Measurements from ENCODE around the gene TBC1D1.

The TBC1D1 gene

GRCh38 chr4:37876156-37876555 lies 14.7 kb upstream of the TBC1D1 start:
- no peak for TF ChIP-seq GATA2 (IDR thresholded peaks at IDR 0.05; ENCODE audit: low read depth, low read length)
- TF ChIP-seq GATA3 (IDR thresholded peaks at IDR 0.05; ENCODE audit: low read depth, low read length) = no peak

- TF ChIP-seq GATA3 (IDR thresholded peaks at IDR 0.05; ENCODE audit: low read depth, low read length) (no peak), GATA2 (IDR thresholded peaks at IDR 0.05; ENCODE audit: low read depth, low read length) (no peak)
Observed at GRCh38 chr4:37879365-37879764, 11.5 kb upstream of the TBC1D1 start.

GRCh38 chr4:37881811-37882210 lies 9.1 kb upstream of the TBC1D1 start:
- TF ChIP-seq GATA3 (IDR thresholded peaks at IDR 0.05; ENCODE audit: low read depth, low read length) = no peak
- no peak for TF ChIP-seq GATA2 (IDR thresholded peaks at IDR 0.05; ENCODE audit: low read depth, low read length)

GRCh38 chr4:37882665-37883296 lies 8.1 kb upstream of the TBC1D1 start:
- TF ChIP-seq GATA3 (IDR thresholded peaks at IDR 0.05; ENCODE audit: low read depth, low read length) (no peak), GATA2 (IDR thresholded peaks at IDR 0.05; ENCODE audit: low read depth, low read length) (no peak)

GRCh38 chr4:37884855-37885487 lies 5.9 kb upstream of the TBC1D1 start:
- TF ChIP-seq GATA2 (IDR thresholded peaks at IDR 0.05; ENCODE audit: low read depth, low read length) (no peak), GATA3 (IDR thresholded peaks at IDR 0.05; ENCODE audit: low read depth, low read length) (no peak)

- no peak for TF ChIP-seq GATA2 (IDR thresholded peaks at IDR 0.05; ENCODE audit: low read depth, low read length)
- TF ChIP-seq GATA3 (IDR thresholded peaks at IDR 0.05; ENCODE audit: low read depth, low read length) = no peak
Observed at GRCh38 chr4:37885496-37885895, 5.4 kb upstream of the TBC1D1 start.

- TF ChIP-seq GATA2 (IDR thresholded peaks at IDR 0.05; ENCODE audit: low read depth, low read length) (no peak), GATA3 (IDR thresholded peaks at IDR 0.05; ENCODE audit: low read depth, low read length) (no peak)
Observed at GRCh38 chr4:37889849-37890800, 759 bp upstream of the TBC1D1 start.

- no peak for TF ChIP-seq GATA3 (IDR thresholded peaks at IDR 0.05; ENCODE audit: low read depth, low read length)
- no peak for TF ChIP-seq GATA2 (IDR thresholded peaks at IDR 0.05; ENCODE audit: low read depth, low read length)
Observed at GRCh38 chr4:37891260-37892159, 626 bp downstream of the TBC1D1 start.

GRCh38 chr4:37892641-37893040 lies 1.8 kb downstream of the TBC1D1 start:
- TF ChIP-seq GATA3 (IDR thresholded peaks at IDR 0.05; ENCODE audit: low read depth, low read length) (no peak), GATA2 (IDR thresholded peaks at IDR 0.05; ENCODE audit: low read depth, low read length) (no peak)

GRCh38 chr4:37893164-37893563 lies 2.3 kb downstream of the TBC1D1 start:
- TF ChIP-seq GATA2 (IDR thresholded peaks at IDR 0.05; ENCODE audit: low read depth, low read length) (no peak), GATA3 (IDR thresholded peaks at IDR 0.05; ENCODE audit: low read depth, low read length) (no peak)

- no peak for TF ChIP-seq GATA3 (IDR thresholded peaks at IDR 0.05; ENCODE audit: low read depth, low read length)
- TF ChIP-seq GATA2 (IDR thresholded peaks at IDR 0.05; ENCODE audit: low read depth, low read length) = no peak
Observed at GRCh38 chr4:37895271-37895670, 4.4 kb downstream of the TBC1D1 start.

GRCh38 chr4:37896206-37896860 lies 5.4 kb downstream of the TBC1D1 start:
- no peak for TF ChIP-seq GATA2 (IDR thresholded peaks at IDR 0.05; ENCODE audit: low read depth, low read length)
- TF ChIP-seq GATA3 (IDR thresholded peaks at IDR 0.05; ENCODE audit: low read depth, low read length) = no peak

- no peak for TF ChIP-seq GATA2 (IDR thresholded peaks at IDR 0.05; ENCODE audit: low read depth, low read length)
- TF ChIP-seq GATA3 (IDR thresholded peaks at IDR 0.05; ENCODE audit: low read depth, low read length) = no peak
Observed at GRCh38 chr4:37902212-37902611, 11.3 kb downstream of the TBC1D1 start.

Measured in SH-SY5Y (cell line).